NT2/D1 (cell line): ENCODE data around the gene ARID2.

ENCODE experiments used
- DNase-seq: peaks from one replicate; pipeline ENCODE4 v3.0.0-alpha.2; 2011; ENCODE audit warnings: low read depth, low spot score
- H3K27me3 ChIP-seq: 2 replicates; pipeline ENCODE4 v1.6.0; 2011; ENCODE audit warnings: mild to moderate bottlenecking; ENCODE audit not compliant: insufficient read length, insufficient read depth
- H3K36me3 ChIP-seq: 2 replicates; pipeline ENCODE4 v1.6.1; 2011; ENCODE audit warnings: mild to moderate bottlenecking, low read length, mixed read lengths; ENCODE audit not compliant: insufficient read depth, insufficient read length
- H3K4me1 ChIP-seq: 2 replicates; pipeline ENCODE4 v1.5.1; 2011; ENCODE audit not compliant: insufficient read depth, insufficient read length
- H3K4me3 ChIP-seq: 2 replicates; pipeline ENCODE4 v1.5.1; 2011; ENCODE audit warnings: low read depth; ENCODE audit not compliant: insufficient read length
- H3K9ac ChIP-seq: 2 replicates; pipeline ENCODE4 v1.6.0; 2011; ENCODE audit warnings: low read depth; ENCODE audit not compliant: insufficient read length
- H3K9me3 ChIP-seq: 2 replicates; pipeline ENCODE4 v1.5.1; 2011; ENCODE audit warnings: mild to moderate bottlenecking, low read length; ENCODE audit not compliant: insufficient read depth
- SUZ12 ChIP-seq: IDR thresholded peaks from 2 replicates; pipeline ENCODE4 v1.6.1; 2011; ENCODE audit not compliant: insufficient read length, insufficient read depth; ENCODE audit errors: extremely low read depth
- YY1 ChIP-seq: IDR thresholded peaks from 2 replicates; pipeline ENCODE4 v1.6.1; 2011; ENCODE audit not compliant: insufficient read length, insufficient read depth
- ZNF274 ChIP-seq: IDR thresholded peaks from 2 replicates; pipeline ENCODE4 v1.6.1; 2011; ENCODE audit warnings: mild to moderate bottlenecking, low read depth, low read length

The ARID2 gene

GRCh38 chr12:45850302-45850701, 120.8 kb downstream of the ARID2 start:
- TF ChIP-seq YY1 (no peak), SUZ12 (no peak), ZNF274 (no peak)
- no peaks in the 10 kb centered on the region for H3K27me3 ChIP-seq
- no peak for DNase-seq
- H3K9me3 ChIP-seq, result no peaks in the 10 kb centered on the region
- no peaks in the 10 kb centered on the region for H3K4me1 ChIP-seq
- H3K4me3 ChIP-seq, result no peak overlapping the region
- no peak overlapping the region for H3K9ac ChIP-seq
- H3K36me3 ChIP-seq, result peaks cover 55% of the 10 kb centered on the region

- Histone ChIP-seq H3K9ac (no peak overlapping the region), H3K27me3 (no peaks in the 10 kb centered on the region), H3K36me3 (peaks cover 49% of the 10 kb centered on the region), H3K9me3 (no peaks in the 10 kb centered on the region), H3K4me3 (no peak overlapping the region), H3K4me1 (no peaks in the 10 kb centered on the region)
- TF ChIP-seq SUZ12 (no peak), YY1 (no peak), ZNF274 (no peak)
- no peak for DNase-seq
Measured at GRCh38 chr12:45852508-45852907, 123.0 kb downstream of the ARID2 start.

- H3K27me3 ChIP-seq, result no peaks in the 10 kb centered on the region
- no peaks in the 10 kb centered on the region for H3K4me1 ChIP-seq
- H3K36me3 ChIP-seq, result peaks cover 49% of the 10 kb centered on the region
- no peak overlapping the region for H3K4me3 ChIP-seq
- TF ChIP-seq SUZ12 (no peak), ZNF274 (no peak), YY1 (no peak)
- no peak for DNase-seq
- no peak overlapping the region for H3K9ac ChIP-seq
- no peaks in the 10 kb centered on the region for H3K9me3 ChIP-seq
Measured at GRCh38 chr12:45853550-45853949, 124.0 kb downstream of the ARID2 start.

- no peak overlapping the region for H3K9ac ChIP-seq
- peaks cover 28% of the 10 kb centered on the region for H3K36me3 ChIP-seq
- no peaks in the 10 kb centered on the region for H3K4me1 ChIP-seq
- H3K9me3 ChIP-seq, result no peaks in the 10 kb centered on the region
- TF ChIP-seq YY1 (no peak), ZNF274 (no peak), SUZ12 (no peak)
- no peak overlapping the region for H3K4me3 ChIP-seq
- DNase-seq, result no peak
- no peaks in the 10 kb centered on the region for H3K27me3 ChIP-seq
Measured at GRCh38 chr12:45863332-45863731, 133.8 kb downstream of the ARID2 start.

- TF ChIP-seq SUZ12, result no peak
- TF ChIP-seq ZNF274, result no peak
- TF ChIP-seq YY1, result no peak
- Histone ChIP-seq H3K36me3 (peaks cover 21% of the 10 kb centered on the region), H3K4me3 (no peak overlapping the region), H3K9ac (no peak overlapping the region), H3K4me1 (no peaks in the 10 kb centered on the region), H3K27me3 (no peaks in the 10 kb centered on the region), H3K9me3 (no peaks in the 10 kb centered on the region)
- no peak for DNase-seq
Measured at GRCh38 chr12:45866299-45866698, 136.8 kb downstream of the ARID2 start.

GRCh38 chr12:45872446-45872845, 142.9 kb downstream of the ARID2 start:
- Histone ChIP-seq H3K27me3 (no peaks in the 10 kb centered on the region), H3K4me1 (no peaks in the 10 kb centered on the region), H3K9me3 (no peaks in the 10 kb centered on the region), H3K36me3 (peaks cover 33% of the 10 kb centered on the region), H3K4me3 (no peak overlapping the region), H3K9ac (no peak overlapping the region)
- DNase-seq, result no peak
- no peak for TF ChIP-seq ZNF274
- no peak for TF ChIP-seq YY1
- no peak for TF ChIP-seq SUZ12

- Histone ChIP-seq H3K4me1 (no peaks in the 10 kb centered on the region), H3K4me3 (no peak overlapping the region), H3K27me3 (no peaks in the 10 kb centered on the region), H3K9ac (no peak overlapping the region), H3K9me3 (no peaks in the 10 kb centered on the region), H3K36me3 (peaks cover 40% of the 10 kb centered on the region)
- TF ChIP-seq SUZ12, result no peak
- TF ChIP-seq YY1, result no peak
- TF ChIP-seq ZNF274, result no peak
- DNase-seq, result no peak
Measured at GRCh38 chr12:45877069-45877468, 147.6 kb downstream of the ARID2 start.

GRCh38 chr12:45878630-45879255, 149.2 kb downstream of the ARID2 start:
- TF ChIP-seq YY1 (no peak), SUZ12 (no peak), ZNF274 (no peak)
- no peak for DNase-seq
- H3K4me1 ChIP-seq, result no peaks in the 10 kb centered on the region
- no peak overlapping the region for H3K4me3 ChIP-seq
- peaks cover 29% of the 10 kb centered on the region for H3K36me3 ChIP-seq
- H3K27me3 ChIP-seq, result no peaks in the 10 kb centered on the region
- H3K9me3 ChIP-seq, result no peaks in the 10 kb centered on the region
- H3K9ac ChIP-seq, result no peak overlapping the region
